K562 (cell line): ENCODE results near the gene NYNRIN. TPM values are rescaled to one million over a fixed set of nuclear protein-coding genes. Genes with fewer than 3 reads are reported as not detected.

Experiments used
- CBX1 ChIP-seq: sonication (generic); IDR thresholded peaks from 2 replicates; pipeline ENCODE4 v1.6.1; 2016; ENCODE audit warnings: antibody characterized with exemption, low read depth, mild to moderate bottlenecking
- NEUROD1 ChIP-seq: fragments of 150-350 bp; IDR thresholded peaks from 2 replicates; pipeline ENCODE4 v1.6.1; 2014; ENCODE audit warnings: borderline replicate concordance, low read length, low read depth; ENCODE audit not compliant: partially characterized antibody
- POLR2B ChIP-seq: fragments of 450-650 bp; IDR thresholded peaks from 2 replicates; pipeline ENCODE4 v1.6.1; 2018; ENCODE audit warnings: low read depth; ENCODE audit not compliant: partially characterized antibody
- SIX5 ChIP-seq, 2 experiments: IDR thresholded peaks; 2 replicates each; pipeline ENCODE4 v1.6.1; 2011; ENCODE audit warnings: low read length in 2 of 2, borderline replicate concordance in 1 of 2, low read depth in 1 of 2, mild to moderate bottlenecking in 1 of 2, moderate library complexity in 1 of 2; ENCODE audit not compliant: insufficient read depth in 1 of 2
- ZBTB40 ChIP-seq, 2 experiments: fragments of 450-650 bp in 1 of 2; sonication (generic) in 1 of 2; formaldehyde crosslinking in 1 of 2; IDR thresholded peaks; 2 replicates each; pipeline versions ENCODE4 v1.7.1 to v1.9.0; 2016 to 2022; ENCODE audit warnings: inconsistent platforms in 1 of 2, mild to moderate bottlenecking in 1 of 2, missing genetic modification reagents in 1 of 2
- ZBTB43 ChIP-seq: sonication (generic); formaldehyde crosslinking; IDR thresholded peaks from 2 replicates; pipeline ENCODE4 v1.8.0; 2023; ENCODE audit warnings: mild to moderate bottlenecking, missing genetic modification reagents
- polyA plus RNA-seq, 8 experiments: library from polyadenylated mRNA; depleted of rRNA in 4 of 8; stranded (reverse) in 5 of 8; unstranded in 3 of 8; fragments of >200 nt; fragmentation: Nextera tagmentation in 2 of 8; fragmentation: Illumina TruSeq in 1 of 8; extraction: Ambion mirVana in 2 of 8; extraction: Trizol in 1 of 8; gene quantifications; 2 replicates each; pipeline versions ENCODE4 v1.2.1 to v1.2.3, GENCODE V29; 2011 to 2014; ENCODE audit warnings: inconsistent platforms in 1 of 8, missing spikeins in 1 of 8
- total RNA-seq, 7 experiments: library from RNA; depleted of rRNA in 6 of 7; stranded (reverse); fragments of >200 nt in 6 of 7; fragmentation: Illumina TruSeq in 2 of 7; extraction: Trizol in 2 of 7; gene quantifications; 2 replicates each; pipeline versions ENCODE4 v1.2.1 to v1.2.3, GENCODE V29; 2011 to 2021; ENCODE audit warnings: low replicate concordance in 1 of 7

Gene NYNRIN
- total and polyA plus RNA-seq, 9 of the 15 experiments (the other 6 are each of a cell fraction or from before 2014, with no cell fraction given): 0.04 to 1.2 (median 0.28) TPM

DNA sequence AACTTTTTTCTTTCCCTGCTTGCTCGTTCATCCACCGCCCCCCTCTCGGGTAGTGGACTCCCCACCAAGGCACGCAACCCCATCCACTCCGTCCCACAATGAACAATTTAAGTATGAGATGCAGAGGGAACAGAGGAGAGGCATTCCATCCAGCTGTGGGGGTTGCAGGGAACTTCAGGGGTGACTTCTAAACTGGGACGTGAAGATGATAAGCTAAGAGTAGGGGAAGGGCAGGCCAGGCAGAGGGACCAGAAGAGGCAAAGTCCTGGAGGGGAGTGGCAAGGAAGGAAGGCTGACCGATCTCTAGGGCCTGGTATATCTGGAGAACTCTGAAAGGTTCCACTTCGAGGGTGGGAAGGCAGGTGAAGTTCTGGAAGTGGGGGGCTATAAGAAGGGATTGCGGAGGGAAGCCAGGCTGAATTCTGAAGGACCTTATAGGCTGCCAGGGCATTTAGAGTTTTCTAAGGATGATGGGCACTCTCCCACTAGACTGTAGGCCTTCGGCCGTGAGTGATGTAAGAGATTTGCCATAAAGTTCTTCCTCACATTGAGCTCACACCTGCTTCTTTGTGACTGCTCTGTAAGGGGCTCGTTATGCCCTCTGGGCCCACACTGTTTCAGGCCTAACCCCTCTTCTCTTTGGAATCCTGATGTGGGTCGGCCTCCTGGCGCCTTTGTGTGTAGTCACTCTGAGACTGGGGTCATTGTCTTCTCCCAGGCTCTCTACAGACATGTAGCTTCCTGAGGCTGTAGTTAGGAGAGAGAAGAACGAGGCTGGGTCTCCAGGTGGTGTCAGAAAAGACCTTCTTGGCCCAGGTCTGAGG is 18.7 kb upstream of the NYNRIN start (continued):
- TF ChIP-seq ZBTB40 (IDR thresholded peaks at IDR 0.05) (no peak), ZBTB40 (CRISPR knock-in tag; IDR thresholded peaks at IDR 0.05) (no peak), POLR2B (no peak), CBX1 (no peak), SIX5 (IDR thresholded peaks at IDR 0.05; ENCODE audit: borderline replicate concordance in 1 of 2, insufficient read depth in 1 of 2, low read depth in 1 of 2, low read length in 2 of 2) (no peak), ZBTB43 (CRISPR knock-in tag) (no peak), NEUROD1 (no peak)
